Keratinocyte (primary cell): Measurements from ENCODE around the gene PRSS53. TPM values are rescaled to one million over a fixed set of nuclear protein-coding genes. Genes with fewer than 3 reads are reported as not detected.

Source experiments
- DNase-seq: peaks from one replicate; pipeline ENCODE4 v3.0.0-alpha.2; 2011; ENCODE audit warnings: low read depth, missing footprints, low spot score
- FAIRE-seq: peaks from 2 replicates; lab custom pipeline; 2011; peaks lifted over from hg19 to GRCh38; lab: Jason Lieb, UNC
- H2AFZ ChIP-seq: 2 replicates; pipeline ENCODE4 v1.6.0; 2012; ENCODE audit warnings: low read length, control low read depth, inconsistent platforms; ENCODE audit not compliant: control insufficient read depth
- H3K27ac ChIP-seq: 2 replicates; pipeline ENCODE4 v1.5.1; 2011; ENCODE audit warnings: low read length; ENCODE audit not compliant: control insufficient read depth, insufficient read depth
- H3K27me3 ChIP-seq: 3 replicates; pipeline ENCODE4 v1.6.0; 2011; ENCODE audit warnings: low read length; ENCODE audit not compliant: control insufficient read depth, insufficient read depth; ENCODE audit errors: extremely low read depth
- H3K36me3 ChIP-seq, 2 experiments: 2 replicates in 1 of 2; 3 replicates in 1 of 2; pipeline ENCODE4 v1.5.1; 2011; ENCODE audit warnings: low read length in 2 of 2, mild to moderate bottlenecking in 1 of 2; ENCODE audit not compliant: control insufficient read depth in 2 of 2, insufficient read depth in 2 of 2; ENCODE audit errors: extremely low read depth in 1 of 2
- H3K4me1 ChIP-seq: 3 replicates; pipeline ENCODE4 v1.5.1; 2011; ENCODE audit warnings: low read length; ENCODE audit not compliant: control insufficient read depth, insufficient read depth; ENCODE audit errors: extremely low read depth
- H3K4me2 ChIP-seq: 3 replicates; pipeline ENCODE4 v1.6.0; 2011; ENCODE audit warnings: low read depth, low read length; ENCODE audit not compliant: control insufficient read depth, insufficient read depth; ENCODE audit errors: extremely low read depth
- H3K4me3 ChIP-seq, 3 experiments: fragments of 200-600 bp in 1 of 3; sonication (generic) in 1 of 3; 2 replicates in 2 of 3; 3 replicates in 1 of 3; pipeline ENCODE4 v1.5.1; 2011 to 2016; ENCODE audit warnings: low read length in 3 of 3, mild to moderate bottlenecking in 3 of 3, control low read depth in 2 of 3, inconsistent platforms in 1 of 3, low read depth in 1 of 3, mixed read lengths in 1 of 3, mixed run types in 1 of 3, moderate library complexity in 1 of 3; ENCODE audit not compliant: control insufficient read depth in 2 of 3, insufficient read depth in 2 of 3; ENCODE audit errors: extremely low read depth in 1 of 3
- H3K79me2 ChIP-seq: 2 replicates; pipeline ENCODE4 v1.6.0; 2012; ENCODE audit warnings: low read length; ENCODE audit not compliant: control insufficient read depth, insufficient read depth
- H3K9ac ChIP-seq: 3 replicates; pipeline ENCODE4 v1.6.0; 2011; ENCODE audit warnings: low read length; ENCODE audit not compliant: control insufficient read depth, insufficient read depth; ENCODE audit errors: extremely low read depth
- H3K9me1 ChIP-seq: 3 replicates; pipeline ENCODE4 v1.6.0; 2011; ENCODE audit warnings: low read length; ENCODE audit not compliant: control insufficient read depth, insufficient read depth; ENCODE audit errors: extremely low read depth
- H3K9me3 ChIP-seq: 2 replicates; pipeline ENCODE4 v1.5.1; 2012; ENCODE audit warnings: low read depth, low read length; ENCODE audit not compliant: control insufficient read depth
- H4K20me1 ChIP-seq: 3 replicates; pipeline ENCODE4 v1.6.0; 2011; ENCODE audit warnings: low read length; ENCODE audit not compliant: control insufficient read depth, insufficient read depth; ENCODE audit errors: extremely low read depth
- EZH2 ChIP-seq: IDR thresholded peaks from one replicate; pipeline ENCODE4 v1.6.1; 2012; ENCODE audit warnings: inconsistent platforms, mild to moderate bottlenecking, low read length, moderate library complexity
- dilution Hi-C: fragments of 300-500 bp; cut with MboI; formaldehyde crosslinking; loops from one replicate; pipeline ENCODE4 v1.7.0; 2020; ENCODE audit warnings: low sequenced_read_pairs; ENCODE audit not compliant: extremely low pct_ligation_motif_present
- polyA plus RNA-seq, 5 experiments: library from polyadenylated mRNA; depleted of rRNA in 3 of 5; stranded (reverse) in 3 of 5; stranded (forward) in 1 of 5; unstranded in 1 of 5; fragments of >200 nt; gene quantifications; 1 replicate in 1 of 5; 2 replicates in 3 of 5; 3 replicates in 1 of 5; pipeline versions ENCODE4 v1.2.1 to v1.2.3, GENCODE V29; 2011 to 2012; ENCODE audit warnings: missing spikeins in 2 of 5, low read depth in 1 of 5, low replicate concordance in 1 of 5
- TF ChIP-seq, protein P1 (sequence below), 3 experiments: IDR thresholded peaks in 1 of 3; conservative IDR thresholded peaks in 1 of 3; optimal IDR thresholded peaks in 1 of 3; 2 replicates in 2 of 3; 3 replicates in 1 of 3; pipeline versions ENCODE3 to v1.5.1; 2011; ENCODE audit warnings: low read length in 3 of 3, mild to moderate bottlenecking in 3 of 3, moderate library complexity in 2 of 3, control low read depth in 1 of 3, inconsistent platforms in 1 of 3; ENCODE audit not compliant: insufficient read depth in 2 of 3; ENCODE audit errors: extremely low read depth in 1 of 3

Gene PRSS53
- polyA plus RNA-seq, 1 donor (not counting 4 experiments of a cell fraction or from before 2014, with no cell fraction given), result 0.50 TPM

DNA sequence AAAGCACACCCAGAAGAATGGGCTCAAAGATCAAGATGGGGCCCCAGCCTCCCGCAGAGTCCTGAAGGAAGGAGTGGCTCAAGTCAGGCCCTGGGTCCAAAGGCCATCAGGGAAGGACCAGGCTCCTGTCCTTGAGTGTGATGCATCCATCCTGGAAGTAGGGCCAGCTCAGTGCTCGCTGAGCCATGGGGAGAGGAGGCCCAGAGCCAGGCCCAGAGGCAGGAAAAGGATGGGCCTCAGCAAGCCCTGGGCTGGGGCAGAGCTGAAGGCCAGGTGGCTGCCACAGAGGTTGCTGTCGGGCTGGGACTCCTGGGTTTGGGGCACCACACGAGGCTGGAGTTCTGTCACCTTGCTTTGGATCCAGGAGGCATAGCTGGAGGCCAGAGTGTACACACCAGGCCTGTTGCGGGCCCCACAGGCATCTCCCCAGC, 43.1 kb upstream of the PRSS53 start:
- Histone ChIP-seq H3K4me3 (no peak overlapping the region), H3K4me2 (peak overlapping the region; percentile 54), H3K27me3 (no peaks in the 10 kb centered on the region), H4K20me1 (peaks cover 3% of the 10 kb centered on the region), H3K9ac (no peak overlapping the region), H3K4me1 (peaks cover 51% of the 10 kb centered on the region), H3K36me3 (peaks cover 12 to 35% of the 10 kb centered on the region in 2 experiments), H3K9me1 (peaks cover 7% of the 10 kb centered on the region), H2AFZ (no peak overlapping the region), H3K9me3 (no peaks in the 10 kb centered on the region), H3K27ac (peak overlapping the region; percentile 49), H3K79me2 (peaks cover 29% of the 10 kb centered on the region)
- TF ChIP-seq, protein P1, sequence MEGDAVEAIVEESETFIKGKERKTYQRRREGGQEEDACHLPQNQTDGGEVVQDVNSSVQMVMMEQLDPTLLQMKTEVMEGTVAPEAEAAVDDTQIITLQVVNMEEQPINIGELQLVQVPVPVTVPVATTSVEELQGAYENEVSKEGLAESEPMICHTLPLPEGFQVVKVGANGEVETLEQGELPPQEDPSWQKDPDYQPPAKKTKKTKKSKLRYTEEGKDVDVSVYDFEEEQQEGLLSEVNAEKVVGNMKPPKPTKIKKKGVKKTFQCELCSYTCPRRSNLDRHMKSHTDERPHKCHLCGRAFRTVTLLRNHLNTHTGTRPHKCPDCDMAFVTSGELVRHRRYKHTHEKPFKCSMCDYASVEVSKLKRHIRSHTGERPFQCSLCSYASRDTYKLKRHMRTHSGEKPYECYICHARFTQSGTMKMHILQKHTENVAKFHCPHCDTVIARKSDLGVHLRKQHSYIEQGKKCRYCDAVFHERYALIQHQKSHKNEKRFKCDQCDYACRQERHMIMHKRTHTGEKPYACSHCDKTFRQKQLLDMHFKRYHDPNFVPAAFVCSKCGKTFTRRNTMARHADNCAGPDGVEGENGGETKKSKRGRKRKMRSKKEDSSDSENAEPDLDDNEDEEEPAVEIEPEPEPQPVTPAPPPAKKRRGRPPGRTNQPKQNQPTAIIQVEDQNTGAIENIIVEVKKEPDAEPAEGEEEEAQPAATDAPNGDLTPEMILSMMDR (optimal IDR thresholded peaks at IDR 0.05 in 1 of 3, IDR thresholded peaks at IDR 0.05 in 1 of 3, conservative IDR thresholded peaks at IDR 0.05 in 1 of 3; ENCODE audit: extremely low read depth in 1 of 3, insufficient read depth in 2 of 3, low read length in 3 of 3), result no peak
- no peak for TF ChIP-seq EZH2
- FAIRE-seq (no peak), DNase-seq (no peak)
- dilution Hi-C loops, result no loop called here

DNA sequence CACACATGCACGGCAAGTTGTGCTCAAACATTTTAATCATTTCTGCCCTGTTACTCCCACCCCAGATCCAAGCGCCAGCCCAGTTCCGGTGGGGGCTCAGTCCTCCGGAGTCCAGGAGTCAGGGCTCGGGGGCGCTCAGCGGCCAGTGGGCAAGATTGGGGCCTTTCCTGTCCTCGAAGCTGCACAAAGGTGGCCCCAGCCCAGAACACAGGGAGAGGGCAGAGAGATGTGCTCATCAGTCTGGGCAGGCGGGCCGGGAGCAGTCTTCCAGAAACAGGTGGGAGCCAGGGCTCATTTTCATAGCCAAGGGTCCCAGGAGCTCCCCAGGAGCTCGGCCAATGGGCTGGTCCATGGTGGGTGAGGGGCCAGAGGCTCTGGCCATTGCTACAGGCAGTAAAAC, 42.7 kb upstream of the PRSS53 start:
- H3K36me3 ChIP-seq, result peaks cover 12 to 35% of the 10 kb centered on the region in 2 experiments
- no peak overlapping the region for H2AFZ ChIP-seq
- no peaks in the 10 kb centered on the region for H3K9me3 ChIP-seq
- H3K27me3 ChIP-seq, result no peaks in the 10 kb centered on the region
- peaks cover 29% of the 10 kb centered on the region for H3K79me2 ChIP-seq
- FAIRE-seq (no peak), DNase-seq (no peak)
- no peak for TF ChIP-seq EZH2
- TF ChIP-seq, protein P1 (optimal IDR thresholded peaks at IDR 0.05 in 1 of 3, IDR thresholded peaks at IDR 0.05 in 1 of 3, conservative IDR thresholded peaks at IDR 0.05 in 1 of 3; ENCODE audit: extremely low read depth in 1 of 3, insufficient read depth in 2 of 3, low read length in 3 of 3), result no peak
- peak overlapping the region; percentile 49 for H3K27ac ChIP-seq
- peak overlapping the region; percentile 54 for H3K9ac ChIP-seq
- H3K4me2 ChIP-seq, result peak overlapping the region; percentile 54
- dilution Hi-C loops, result no loop called here
- H3K4me1 ChIP-seq, result peaks cover 51% of the 10 kb centered on the region
- peaks cover 3% of the 10 kb centered on the region for H4K20me1 ChIP-seq
- H3K4me3 ChIP-seq, result peak overlapping the region in 1 of 3 experiments; percentile 26
- H3K9me1 ChIP-seq, result peaks cover 7% of the 10 kb centered on the region
